ENCODE results near the gene RAPGEF2. TPM values are rescaled to one million over a fixed set of nuclear protein-coding genes. Genes with fewer than 3 reads are reported as not detected.

Gene RAPGEF2
- total and polyA plus RNA-seq, 2 donors (not counting 1 experiment from before 2014, with no cell fraction given) = 10.9 to 45.8 TPM

- Histone ChIP-seq H3K27me3 (replicated peaks in 1 of 4; ENCODE audit: control extremely low read depth in 1 of 4, control insufficient read depth in 3 of 4, insufficient read depth in 4 of 4, low read length in 3 of 4) (no peaks in the 10 kb centered on the region), H3K9ac (ENCODE audit: low read length) (no peak overlapping the region), H3K4me1 (ENCODE audit: control insufficient read depth in 2 of 2, insufficient read depth in 2 of 2, low read length in 2 of 2) (peaks cover 19 to 21% of the 10 kb centered on the region in 2 donors), H4K20me1 (ENCODE audit: control insufficient read depth, insufficient read depth, low read length, poor library complexity, severe bottlenecking) (peaks cover 42% of the 10 kb centered on the region), H3K27ac (ENCODE audit: low read length in 2 of 2) (no peak overlapping the region), H3K36me3 (replicated peaks in 1 of 2; ENCODE audit: control extremely low read depth in 1 of 2, control insufficient read depth in 1 of 2, extremely low read depth in 1 of 2, insufficient read depth in 2 of 2, low read length in 1 of 2) (no peaks in the 10 kb centered on the region), H3K4me2 (replicated peaks; ENCODE audit: low read depth, low read length, poor library complexity, severe bottlenecking) (no peak overlapping the region), H3K79me2 (ENCODE audit: control insufficient read depth, insufficient read depth, low read length) (peaks cover 53% of the 10 kb centered on the region), H3K9me3 (ENCODE audit: control extremely low read depth in 1 of 3, control insufficient read depth in 2 of 3, insufficient read depth in 1 of 3, low read length in 2 of 3) (no peaks in the 10 kb centered on the region), H2AFZ (ENCODE audit: insufficient read depth, low read depth, low read length, poor library complexity, severe bottlenecking) (no peak overlapping the region), H3K4me3 (ENCODE audit: control extremely low read depth in 1 of 5, extremely low read depth in 1 of 5, insufficient read depth in 1 of 5, low read depth in 2 of 5, low read length in 4 of 5) (no peak overlapping the region)
- TF ChIP-seq CTCF (IDR thresholded peaks at IDR 0.05) = no peak
- no peak for TF ChIP-seq EZH2 (IDR thresholded peaks at IDR 0.05; ENCODE audit: borderline replicate concordance, insufficient read depth, low read depth, low read length, poor library complexity, severe bottlenecking)
- no CpG with 5 or more reads among the region's 3 CpGs for whole genome bisulfite sequencing (ENCODE audit: insufficient coverage)
- peaks cover 33% of the 10 kb centered on the region for H3K4me1 Mint-ChIP-seq
- ChIA-PET POLR2A (no interaction called here), CTCF (interaction anchor here (0.9 kb wide), 1 partner anchor 9 kb away, joined by 3 read pairs; no protein-coding TSS in a partner anchor)
- no peaks in the 10 kb centered on the region for H3K9me3 Mint-ChIP-seq (ENCODE audit: insufficient read depth)
- H3K4me3 Mint-ChIP-seq = no peak overlapping the region
- no peak overlapping the region for H3K27ac Mint-ChIP-seq
- DNase-seq = no peak
- no peaks in the 10 kb centered on the region for H3K27me3 Mint-ChIP-seq
- no peak for ATAC-seq (ENCODE audit: low read depth)
- intact Hi-C loops (cut with micrococcal nuclease) = no loop called here
Measured at GRCh38 chr4:159108124-159108523, 5.2 kb downstream of the RAPGEF2 start.

GRCh38 chr4:159110961-159111360 lies 8.1 kb downstream of the RAPGEF2 start:
- Histone ChIP-seq H3K27ac (ENCODE audit: low read length in 2 of 2) (no peak overlapping the region), H2AFZ (ENCODE audit: insufficient read depth, low read depth, low read length, poor library complexity, severe bottlenecking) (no peak overlapping the region), H3K4me3 (ENCODE audit: control extremely low read depth in 1 of 5, extremely low read depth in 1 of 5, insufficient read depth in 1 of 5, low read depth in 2 of 5, low read length in 4 of 5) (no peak overlapping the region), H3K79me2 (ENCODE audit: control insufficient read depth, insufficient read depth, low read length) (peaks cover 45% of the 10 kb centered on the region), H3K4me2 (replicated peaks; ENCODE audit: low read depth, low read length, poor library complexity, severe bottlenecking) (no peak overlapping the region), H3K9me3 (ENCODE audit: control extremely low read depth in 1 of 3, control insufficient read depth in 2 of 3, insufficient read depth in 1 of 3, low read length in 2 of 3) (peaks cover 0 to 1% (median 0%) of the 10 kb centered on the region in 3 donors), H3K36me3 (replicated peaks in 1 of 2; ENCODE audit: control extremely low read depth in 1 of 2, control insufficient read depth in 1 of 2, extremely low read depth in 1 of 2, insufficient read depth in 2 of 2, low read length in 1 of 2) (no peaks in the 10 kb centered on the region), H3K4me1 (ENCODE audit: control insufficient read depth in 2 of 2, insufficient read depth in 2 of 2, low read length in 2 of 2) (peaks cover 1% of the 10 kb centered on the region in 2 donors), H3K9ac (ENCODE audit: low read length) (no peak overlapping the region), H3K27me3 (replicated peaks in 1 of 4; ENCODE audit: control extremely low read depth in 1 of 4, control insufficient read depth in 3 of 4, insufficient read depth in 4 of 4, low read length in 3 of 4) (no peaks in the 10 kb centered on the region), H4K20me1 (ENCODE audit: control insufficient read depth, insufficient read depth, low read length, poor library complexity, severe bottlenecking) (peaks cover 25% of the 10 kb centered on the region)
- no peak for TF ChIP-seq CTCF (IDR thresholded peaks at IDR 0.05)
- no peak for TF ChIP-seq EZH2 (IDR thresholded peaks at IDR 0.05; ENCODE audit: borderline replicate concordance, insufficient read depth, low read depth, low read length, poor library complexity, severe bottlenecking)
- Mint-ChIP-seq H3K4me3 (no peak overlapping the region), H3K4me1 (peaks cover 19% of the 10 kb centered on the region), H3K9me3 (ENCODE audit: insufficient read depth) (no peaks in the 10 kb centered on the region), H3K27ac (no peak overlapping the region), H3K27me3 (no peaks in the 10 kb centered on the region)
- WGBS (ENCODE audit: insufficient coverage) = 70% methylated on average over 1 of the region's 5 CpGs
- intact Hi-C loops (cut with micrococcal nuclease) = no loop called here
- CTCF ChIA-PET = no interaction called here
- DNase-seq = no peak
- no peak for ATAC-seq (ENCODE audit: low read depth)
- POLR2A ChIA-PET = no interaction called here

All from B cell (primary cell).